Body of pancreas (tissue), 4 donors: ENCODE data around the gene MIS18A.

Experiments used
- CTCF ChIP-seq, 7 experiments: fragments of 450-650 bp in 4 of 7; fragments of 200-600 bp in 3 of 7; sonication (generic) in 3 of 7; IDR thresholded peaks; one replicate each; pipeline ENCODE4 v1.5.1; 2016 to 2019; ENCODE audit warnings: antibody characterized with exemption in 7 of 7
- POLR2A ChIP-seq, 3 donors: fragments of 450-650 bp; IDR thresholded peaks; one replicate each; pipeline ENCODE4 v1.6.1; 2016; ENCODE audit warnings: antibody characterized with exemption in 3 of 3, mild to moderate bottlenecking in 2 of 3

- TF ChIP-seq CTCF (IDR thresholded peaks at IDR 0.05) (no peak), POLR2A (IDR thresholded peaks at IDR 0.05) (no peak)
Measured at GRCh38 chr21:32316361-32317215, 37.7 kb upstream of the MIS18A start.
